Small intestine (tissue), 7 donors: ENCODE data around the gene TPSB2. TPM values are rescaled to one million over a fixed set of nuclear protein-coding genes. Genes with fewer than 3 reads are reported as not detected.

Experiments used
- DNase-seq, 2 donors: peaks; one replicate each; pipeline versions ENCODE4 v3.0.0 to v3.0.0-alpha.2; 2013
- FAIRE-seq: peaks from 2 replicates; lab custom pipeline; 2012; peaks lifted over from hg19 to GRCh38; lab: Jason Lieb, UNC
- H3K27ac ChIP-seq, 3 donors: one replicate each; pipeline ENCODE4 v1.5.1; 2013; ENCODE audit warnings: low read length in 2 of 3, mild to moderate bottlenecking in 2 of 3, control low read depth in 1 of 3, inconsistent platforms in 1 of 3, low read depth in 1 of 3, moderate library complexity in 1 of 3
- H3K27me3 ChIP-seq, 3 donors: one replicate each; pipeline ENCODE4 v1.6.1; 2013; ENCODE audit warnings: low read length in 3 of 3, inconsistent platforms in 1 of 3; ENCODE audit not compliant: control insufficient read depth in 3 of 3, insufficient read depth in 3 of 3
- H3K36me3 ChIP-seq, 3 donors: one replicate each; pipeline ENCODE4 v1.6.1; 2013; ENCODE audit warnings: low read length in 3 of 3, inconsistent platforms in 1 of 3, low read depth in 1 of 3, mild to moderate bottlenecking in 1 of 3, moderate library complexity in 1 of 3; ENCODE audit not compliant: control insufficient read depth in 3 of 3, insufficient read depth in 2 of 3
- H3K4me1 ChIP-seq, 3 donors: one replicate each; pipeline ENCODE4 v1.6.1; 2013; ENCODE audit warnings: low read length in 2 of 3, inconsistent platforms in 1 of 3, low read depth in 1 of 3, mild to moderate bottlenecking in 1 of 3, moderate library complexity in 1 of 3; ENCODE audit not compliant: control insufficient read depth in 3 of 3, insufficient read depth in 2 of 3
- H3K4me3 ChIP-seq, 3 donors: one replicate each; pipeline ENCODE4 v1.5.1; 2013; ENCODE audit warnings: low read length in 3 of 3, control low read depth in 1 of 3, inconsistent platforms in 1 of 3, low read depth in 1 of 3, mild to moderate bottlenecking in 1 of 3, moderate library complexity in 1 of 3
- H3K9me3 ChIP-seq, 2 donors: one replicate each; pipeline ENCODE4 v1.6.1; 2013; ENCODE audit warnings: low read depth in 1 of 2, low read length in 1 of 2; ENCODE audit not compliant: control insufficient read depth in 2 of 2, insufficient read depth in 1 of 2
- WGBS, 3 donors: extraction: QIAGEN DNeasy Blood & Tissue Kit; methylation state at CpG; one replicate each; pipeline ENCODE4 v1.1.7; 2013; 5-methylcytosine and 5-hydroxymethylcytosine counted together
- polyA plus RNA-seq, 4 donors: library from polyadenylated mRNA; stranded (reverse) in 3 of 4; unstranded in 1 of 4; fragments of 200-250 nt in 3 of 4; fragments of 120-200 nt in 1 of 4; gene quantifications; one replicate each; pipeline versions ENCODE4 v1.2.1 to v1.2.3, GENCODE V29; 2013
- donor health status: healthy with polysubstance abuse.
- donor health status: control.
- donor health status: control.
- donor health status: Bipolar disorder and iron deficiency.
- donor health status: healthy.

Gene TPSB2
- polyA plus RNA-seq, 4 donors: 0.47 to 58.7 (median 20.5) TPM

- H3K9me3 ChIP-seq: no peaks in the 10 kb centered on the region
- H3K27ac ChIP-seq: no peak overlapping the region
- H3K36me3 ChIP-seq: peaks cover 0 to 14% (median 3%) of the 10 kb centered on the region in 3 donors
- WGBS, 3 donors: 87 to 89% (median 88%) methylated on average over 23 of the region's 23 CpGs
- DNase-seq: no peak
- no peak overlapping the region for H3K4me3 ChIP-seq
- H3K4me1 ChIP-seq: no peaks in the 10 kb centered on the region
- H3K27me3 ChIP-seq: no peaks in the 10 kb centered on the region
- FAIRE-seq: no peak
These were observed 19.5 kb downstream of the TPSB2 start for GRCh38 chr16:1210461-1210860.

GRCh38 chr16:1209081-1209480, 20.9 kb downstream of the TPSB2 start:
- no peak overlapping the region for H3K27ac ChIP-seq
- FAIRE-seq: no peak
- H3K4me1 ChIP-seq: no peaks in the 10 kb centered on the region
- peaks cover 0 to 12% (median 3%) of the 10 kb centered on the region in 3 donors for H3K36me3 ChIP-seq
- WGBS, 3 donors: 93 to 96% (median 95%) methylated on average over 40 to 43 of the region's 43 CpGs
- no peaks in the 10 kb centered on the region for H3K9me3 ChIP-seq
- H3K27me3 ChIP-seq: no peaks in the 10 kb centered on the region
- no peak overlapping the region for H3K4me3 ChIP-seq
- DNase-seq: no peak

- H3K36me3 ChIP-seq: peaks cover 0 to 9% (median 0%) of the 10 kb centered on the region in 3 donors
- H3K4me3 ChIP-seq: no peak overlapping the region
- no peak for DNase-seq
- no peaks in the 10 kb centered on the region for H3K27me3 ChIP-seq
- WGBS, 3 donors: 80 to 90% (median 87%) methylated on average over 18 to 22 of the region's 22 CpGs
- no peaks in the 10 kb centered on the region for H3K4me1 ChIP-seq
- H3K9me3 ChIP-seq: no peaks in the 10 kb centered on the region
- no peak overlapping the region for H3K27ac ChIP-seq
- no peak for FAIRE-seq
These were observed 21.6 kb downstream of the TPSB2 start for GRCh38 chr16:1208239-1208830.

- H3K4me3 ChIP-seq: no peak overlapping the region
- FAIRE-seq (no peak), DNase-seq (no peak)
- no peaks in the 10 kb centered on the region for H3K4me1 ChIP-seq
- H3K27ac ChIP-seq: no peak overlapping the region
- H3K27me3 ChIP-seq: no peaks in the 10 kb centered on the region
- H3K36me3 ChIP-seq: peaks cover 0 to 15% (median 0%) of the 10 kb centered on the region in 3 donors
- WGBS, 3 donors: 81 to 91% (median 91%) methylated on average over 11 to 16 of the region's 16 CpGs
- H3K9me3 ChIP-seq: no peaks in the 10 kb centered on the region
These were observed 23.2 kb downstream of the TPSB2 start for GRCh38 chr16:1206786-1207185.

- Histone ChIP-seq H3K4me3 (no peak overlapping the region), H3K27ac (no peak overlapping the region), H3K4me1 (no peaks in the 10 kb centered on the region), H3K9me3 (no peaks in the 10 kb centered on the region), H3K36me3 (peaks cover 0 to 17% (median 0%) of the 10 kb centered on the region in 3 donors), H3K27me3 (no peaks in the 10 kb centered on the region)
- DNase-seq (no peak), FAIRE-seq (no peak)
- WGBS, 3 donors: 70 to 77% (median 74%) methylated on average over 8 to 9 of the region's 9 CpGs
These were observed 23.7 kb downstream of the TPSB2 start for GRCh38 chr16:1206326-1206725.

- FAIRE-seq (no peak), DNase-seq (no peak)
- Histone ChIP-seq H3K9me3 (no peaks in the 10 kb centered on the region), H3K36me3 (peaks cover 0 to 17% (median 0%) of the 10 kb centered on the region in 3 donors), H3K27me3 (no peaks in the 10 kb centered on the region), H3K27ac (no peak overlapping the region), H3K4me3 (no peak overlapping the region), H3K4me1 (no peaks in the 10 kb centered on the region)
- WGBS, 3 donors: 33 to 75% (median 57%) methylated on average over 13 to 17 of the region's 21 CpGs
These were observed 25.1 kb downstream of the TPSB2 start for GRCh38 chr16:1204933-1205332.

GRCh38 chr16:1202274-1202673, 27.7 kb downstream of the TPSB2 start:
- Histone ChIP-seq H3K27ac (no peak overlapping the region), H3K36me3 (peaks cover 0 to 7% (median 0%) of the 10 kb centered on the region in 3 donors), H3K4me3 (no peak overlapping the region), H3K9me3 (no peaks in the 10 kb centered on the region), H3K27me3 (no peaks in the 10 kb centered on the region), H3K4me1 (no peaks in the 10 kb centered on the region)
- DNase-seq: no peak
- FAIRE-seq: no peak
- 88 to 94% (median 90%) methylated on average over 16 to 18 of the region's 18 CpGs for WGBS, 3 donors

GRCh38 chr16:1201444-1201843, 28.5 kb downstream of the TPSB2 start:
- WGBS, 3 donors: 92 to 96% (median 95%) methylated on average over 25 of the region's 25 CpGs
- DNase-seq (no peak), FAIRE-seq (no peak)
- no peaks in the 10 kb centered on the region for H3K9me3 ChIP-seq
- H3K4me1 ChIP-seq: no peaks in the 10 kb centered on the region
- H3K27me3 ChIP-seq: no peaks in the 10 kb centered on the region
- peaks cover 0 to 7% (median 0%) of the 10 kb centered on the region in 3 donors for H3K36me3 ChIP-seq
- H3K27ac ChIP-seq: no peak overlapping the region
- no peak overlapping the region for H3K4me3 ChIP-seq
